IgD-negative memory B cell (primary cell): Measurements from ENCODE around the gene NRAP. TPM values are rescaled to one million over a fixed set of nuclear protein-coding genes. Genes with fewer than 3 reads are reported as not detected.

Source experiments
- H3K27ac Mint-ChIP-seq, 3 donors: one replicate each; pipeline ENCODE4 v1.8.0; 2020 to 2022; ENCODE audit warnings: mild to moderate bottlenecking in 3 of 3, mixed read lengths in 3 of 3, moderate library complexity in 1 of 3
- H3K27me3 Mint-ChIP-seq: one replicate; pipeline ENCODE4 v1.8.0; 2021; ENCODE audit warnings: mixed read lengths
- H3K36me3 Mint-ChIP-seq: one replicate; pipeline ENCODE4 v1.8.0; 2020; ENCODE audit warnings: mild to moderate bottlenecking, mixed read lengths
- H3K4me1 Mint-ChIP-seq, 3 donors: one replicate each; pipeline ENCODE4 v1.8.0; 2020 to 2022; ENCODE audit warnings: mixed read lengths in 3 of 3, mild to moderate bottlenecking in 1 of 3
- H3K4me3 Mint-ChIP-seq, 4 donors: one replicate each; pipeline ENCODE4 v1.8.0; 2020 to 2022; ENCODE audit warnings: mild to moderate bottlenecking in 4 of 4, mixed read lengths in 4 of 4, moderate library complexity in 3 of 4
- H3K9me3 Mint-ChIP-seq, 3 donors: one replicate each; pipeline ENCODE4 v1.8.0; 2020 to 2021; ENCODE audit warnings: mixed read lengths in 3 of 3, mild to moderate bottlenecking in 1 of 3
- polyA plus RNA-seq: library from polyadenylated mRNA; unstranded; fragments of 300-500 nt; fragmentation: Illumina TruSeq; gene quantifications from one replicate; pipeline ENCODE4 v1.2.3, GENCODE V29; 2021

NRAP gene
- polyA plus RNA-seq, 1 donor from 2014 or later: not detected

DNA sequence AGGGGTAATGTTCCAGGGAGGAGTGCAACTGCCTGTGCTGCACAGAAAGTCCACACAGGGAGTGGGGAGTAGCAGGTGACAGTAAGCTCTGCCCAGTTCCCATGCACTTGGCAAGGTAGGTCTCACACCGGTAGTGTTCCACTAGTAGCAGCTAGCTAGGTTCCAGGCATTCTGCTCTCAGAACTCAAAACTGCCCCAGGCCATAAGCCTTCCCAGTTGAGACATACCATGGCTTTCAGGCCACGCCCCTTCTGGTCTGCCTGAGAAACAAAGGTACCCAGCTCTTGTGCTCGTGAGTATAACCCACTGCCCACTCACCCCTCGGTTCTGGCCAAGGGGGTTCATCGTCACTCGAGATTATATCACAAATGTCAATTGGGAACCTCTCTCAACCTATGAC lies 28.4 kb upstream of the NRAP start:
- Mint-ChIP-seq H3K27ac (no peak overlapping the region), H3K27me3 (no peaks in the 10 kb centered on the region), H3K9me3 (peaks cover 10 to 29% (median 20%) of the 10 kb centered on the region in 3 donors), H3K36me3 (peaks cover 29% of the 10 kb centered on the region), H3K4me3 (no peak overlapping the region), H3K4me1 (peaks cover 14 to 17% (median 16%) of the 10 kb centered on the region in 3 donors)

DNA sequence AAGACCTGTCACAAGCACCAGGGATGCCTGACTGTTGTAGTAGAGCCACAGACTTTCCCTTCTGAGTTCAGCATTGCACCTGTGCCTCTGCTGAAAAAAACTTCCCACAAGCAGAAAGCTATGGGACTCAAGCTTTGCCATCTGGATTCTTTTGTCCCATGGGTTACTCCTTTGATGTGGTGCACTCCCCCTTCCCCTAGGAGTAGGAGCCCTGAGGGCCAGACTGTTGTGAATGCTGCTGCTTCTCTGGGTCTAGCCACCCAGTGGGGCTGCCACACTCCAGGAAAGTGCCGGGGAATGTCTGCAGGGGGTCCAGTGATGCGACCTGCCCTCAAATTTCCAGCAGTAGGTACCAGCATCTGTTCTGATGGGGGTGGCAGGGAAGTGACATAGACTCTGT lies 27.5 kb upstream of the NRAP start:
- no peak overlapping the region for H3K4me3 Mint-ChIP-seq
- peaks cover 14 to 17% (median 16%) of the 10 kb centered on the region in 3 donors for H3K4me1 Mint-ChIP-seq
- peaks cover 31% of the 10 kb centered on the region for H3K36me3 Mint-ChIP-seq
- H3K27me3 Mint-ChIP-seq: no peaks in the 10 kb centered on the region
- peaks cover 10 to 29% (median 23%) of the 10 kb centered on the region in 3 donors for H3K9me3 Mint-ChIP-seq
- no peak overlapping the region for H3K27ac Mint-ChIP-seq

DNA sequence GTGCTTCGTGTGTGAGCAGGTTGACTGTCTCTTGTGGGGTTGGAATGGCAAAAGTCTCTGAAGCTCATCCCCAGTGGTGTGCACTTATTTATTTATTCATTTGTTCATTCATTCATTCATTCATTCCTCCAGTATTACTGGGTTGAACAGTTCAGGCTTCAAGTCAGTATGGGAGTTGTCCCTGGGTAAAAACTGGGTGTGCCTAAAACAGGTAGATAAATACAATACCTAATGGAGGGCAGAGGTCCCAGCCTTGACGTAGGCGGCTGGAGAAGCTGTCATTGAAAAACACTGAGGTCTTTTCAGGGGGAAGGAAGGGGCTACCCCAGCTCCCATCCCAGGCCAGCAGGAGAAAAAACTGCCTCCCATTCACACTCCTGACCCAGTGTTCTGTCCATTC lies 26.9 kb upstream of the NRAP start:
- H3K4me3 Mint-ChIP-seq: no peak overlapping the region
- no peak overlapping the region for H3K27ac Mint-ChIP-seq
- peaks cover 10 to 31% (median 23%) of the 10 kb centered on the region in 3 donors for H3K9me3 Mint-ChIP-seq
- H3K4me1 Mint-ChIP-seq: peaks cover 14 to 17% (median 16%) of the 10 kb centered on the region in 3 donors
- no peaks in the 10 kb centered on the region for H3K27me3 Mint-ChIP-seq
- H3K36me3 Mint-ChIP-seq: peaks cover 32% of the 10 kb centered on the region

DNA sequence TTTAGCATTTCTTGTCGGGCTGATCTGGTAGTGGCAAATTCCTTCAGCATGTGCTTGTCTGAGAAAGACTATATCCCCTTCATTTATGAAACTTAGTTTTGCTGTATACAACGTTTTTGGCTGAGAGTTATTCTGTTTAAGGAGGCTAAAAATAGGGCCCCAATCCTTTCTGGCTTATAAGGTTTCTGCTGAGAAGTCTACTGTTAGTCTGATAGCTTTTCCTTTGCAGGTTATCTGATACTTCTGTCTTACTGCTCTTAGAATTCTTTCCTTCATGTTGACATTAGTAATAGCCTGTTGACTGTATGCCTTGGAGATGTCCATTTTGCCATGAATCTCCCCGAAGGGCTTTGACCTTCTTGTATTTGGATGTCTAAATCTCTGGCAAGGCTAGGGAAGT lies 25.7 kb upstream of the NRAP start:
- Mint-ChIP-seq H3K4me3 (peak overlapping the region in 1 of 4 donors; percentile 32), H3K27me3 (no peaks in the 10 kb centered on the region), H3K27ac (peak overlapping the region in 1 of 3 donors; percentile 55), H3K9me3 (peaks cover 10 to 39% (median 23%) of the 10 kb centered on the region in 3 donors), H3K4me1 (peaks cover 18 to 22% (median 20%) of the 10 kb centered on the region in 3 donors), H3K36me3 (peaks cover 39% of the 10 kb centered on the region)

DNA sequence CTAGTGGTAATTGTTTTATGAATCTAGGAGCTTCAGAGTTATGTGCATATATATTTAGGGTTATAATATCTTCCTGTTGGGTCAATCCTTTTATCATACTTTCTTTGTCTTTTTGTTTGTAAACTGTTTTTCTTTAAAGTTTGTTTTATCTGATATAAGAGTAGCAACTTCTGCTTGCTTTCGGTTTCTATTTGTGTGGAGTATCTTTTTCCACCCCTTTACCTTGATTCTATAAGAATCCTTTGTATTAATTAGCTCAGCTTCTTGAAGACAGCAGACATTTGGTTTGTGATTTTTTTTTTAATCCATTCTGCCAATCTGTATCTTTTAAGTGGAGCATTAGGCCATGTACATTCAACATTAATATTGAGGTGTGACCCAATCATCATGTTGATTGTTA lies 25.2 kb upstream of the NRAP start:
- Mint-ChIP-seq H3K27ac (peak overlapping the region in 1 of 3 donors; percentile 55), H3K36me3 (peaks cover 37% of the 10 kb centered on the region), H3K27me3 (no peaks in the 10 kb centered on the region), H3K4me1 (peaks cover 18 to 26% (median 20%) of the 10 kb centered on the region in 3 donors), H3K9me3 (peaks cover 10 to 41% (median 23%) of the 10 kb centered on the region in 3 donors), H3K4me3 (no peak overlapping the region)

DNA sequence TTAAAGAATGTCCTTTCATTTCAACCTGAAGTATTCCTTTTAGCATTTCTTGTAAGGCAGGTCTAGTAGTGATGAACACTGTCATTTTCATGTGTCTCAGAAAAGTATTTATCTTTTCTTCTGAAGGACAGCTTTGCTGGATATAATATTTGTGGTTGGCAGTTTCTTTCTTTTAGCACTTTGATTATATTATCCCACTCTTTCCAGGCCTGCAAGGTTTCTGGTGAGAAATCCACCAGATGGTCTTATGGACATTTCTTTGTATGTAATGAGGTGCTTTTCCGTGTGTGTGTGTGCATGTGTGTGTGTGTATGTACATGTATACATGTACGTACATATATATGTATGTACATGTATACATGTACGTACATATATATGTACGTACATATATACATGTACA lies 23.2 kb upstream of the NRAP start:
- H3K4me1 Mint-ChIP-seq: peaks cover 26 to 38% (median 33%) of the 10 kb centered on the region in 3 donors
- H3K27me3 Mint-ChIP-seq: no peaks in the 10 kb centered on the region
- H3K36me3 Mint-ChIP-seq: peaks cover 35% of the 10 kb centered on the region
- peaks cover 2 to 36% (median 14%) of the 10 kb centered on the region in 3 donors for H3K9me3 Mint-ChIP-seq
- H3K27ac Mint-ChIP-seq: no peak overlapping the region
- H3K4me3 Mint-ChIP-seq: no peak overlapping the region

DNA sequence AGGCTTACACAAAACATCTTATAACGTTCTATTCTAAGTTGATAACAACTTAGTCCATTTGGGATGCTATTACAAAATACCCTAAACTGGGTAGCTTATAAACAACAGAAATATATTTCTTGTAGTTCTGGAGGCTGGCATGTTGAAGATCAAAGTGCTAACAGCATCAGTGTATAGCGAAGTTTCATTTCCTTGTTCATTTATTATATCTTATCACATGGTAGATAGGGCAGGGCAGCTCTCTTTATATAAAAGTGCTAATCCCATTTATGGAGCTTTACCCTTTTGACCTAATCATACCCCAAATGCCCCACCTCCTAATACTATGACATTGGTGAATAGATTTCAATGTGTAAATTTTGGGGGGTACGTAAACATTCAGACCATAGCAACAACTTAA lies 22.2 kb upstream of the NRAP start:
- H3K9me3 Mint-ChIP-seq: peaks cover 2 to 36% (median 14%) of the 10 kb centered on the region in 3 donors
- peaks cover 33 to 48% (median 42%) of the 10 kb centered on the region in 3 donors for H3K4me1 Mint-ChIP-seq
- no peaks in the 10 kb centered on the region for H3K27me3 Mint-ChIP-seq
- peaks cover 32% of the 10 kb centered on the region for H3K36me3 Mint-ChIP-seq
- H3K4me3 Mint-ChIP-seq: no peak overlapping the region
- H3K27ac Mint-ChIP-seq: no peak overlapping the region

DNA sequence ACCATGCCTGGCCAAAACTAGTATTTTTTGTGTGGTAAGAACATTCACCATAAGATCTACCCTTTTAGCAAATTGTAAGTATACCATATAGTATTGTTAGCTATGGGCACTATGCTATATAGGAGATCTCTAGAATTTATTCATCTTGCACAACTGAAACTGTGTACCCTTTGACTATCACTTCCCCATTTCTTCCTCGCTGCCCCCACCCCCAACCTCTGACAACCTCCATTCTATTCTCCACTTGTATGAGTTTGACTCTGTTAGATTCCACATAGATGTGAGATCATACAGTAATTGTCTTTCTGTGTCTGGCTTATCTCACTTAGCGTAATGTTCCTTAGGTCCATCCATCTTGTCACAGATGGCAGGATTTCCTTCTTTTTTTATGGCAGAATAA lies 19.5 kb upstream of the NRAP start:
- Mint-ChIP-seq H3K36me3 (peaks cover 21% of the 10 kb centered on the region), H3K27ac (peak overlapping the region in 1 of 3 donors; percentile 36), H3K4me3 (peak overlapping the region in 1 of 4 donors; percentile 64), H3K4me1 (peaks cover 34 to 44% (median 43%) of the 10 kb centered on the region in 3 donors), H3K9me3 (peaks cover 0 to 20% (median 11%) of the 10 kb centered on the region in 3 donors), H3K27me3 (no peaks in the 10 kb centered on the region)

DNA sequence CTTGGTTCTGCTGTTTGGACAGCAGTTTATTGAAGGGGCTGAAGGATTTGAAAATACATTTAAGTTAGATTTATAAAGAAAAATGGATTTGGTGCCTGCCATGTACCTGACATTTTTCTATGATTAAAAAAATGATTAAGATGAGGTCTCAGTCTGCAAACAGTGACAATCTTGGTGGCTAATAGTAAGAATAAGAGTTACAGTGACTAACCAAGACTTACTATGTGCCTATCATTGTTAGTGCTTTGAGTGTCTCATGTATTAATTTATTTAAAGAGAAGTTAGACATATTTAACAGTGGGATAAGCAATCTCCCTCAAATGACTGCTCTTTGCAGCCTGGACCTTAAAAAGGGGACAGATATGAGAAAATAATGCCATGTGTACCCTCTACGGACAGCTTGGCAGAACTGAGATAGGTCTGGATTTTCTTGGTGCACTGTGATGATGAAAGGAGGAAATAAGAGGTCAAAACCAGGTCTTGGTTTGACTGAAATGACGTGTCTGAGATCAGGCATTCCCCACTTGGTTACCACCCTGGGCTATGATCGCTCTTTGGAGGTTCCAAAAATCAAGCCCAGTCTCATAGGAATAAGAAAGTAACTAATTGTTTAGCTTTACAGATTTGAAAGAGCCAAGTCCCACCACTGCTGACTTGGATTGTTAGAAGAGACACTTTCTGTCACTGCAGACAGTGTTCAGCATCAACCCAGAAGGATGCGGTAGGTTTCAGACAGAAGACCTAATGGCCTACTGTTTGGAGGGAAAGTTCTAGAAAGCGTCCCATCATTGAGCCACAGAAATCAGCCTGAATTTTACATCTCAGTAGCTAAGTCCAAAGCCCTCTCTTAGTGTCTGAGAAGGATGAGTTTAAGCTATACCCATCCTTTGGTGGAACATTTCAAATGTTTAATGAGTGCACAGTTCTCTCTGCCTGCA lies 18.0 kb upstream of the NRAP start:
- Mint-ChIP-seq H3K27ac (peak overlapping the region; percentile 60 to 98 (median 88)), H3K4me1 (peaks cover 33 to 42% (median 42%) of the 10 kb centered on the region in 3 donors), H3K36me3 (peaks cover 15% of the 10 kb centered on the region), H3K9me3 (peaks cover 0 to 18% (median 0%) of the 10 kb centered on the region in 3 donors), H3K27me3 (no peaks in the 10 kb centered on the region), H3K4me3 (peak overlapping the region; percentile 34 to 98 (median 88))

DNA sequence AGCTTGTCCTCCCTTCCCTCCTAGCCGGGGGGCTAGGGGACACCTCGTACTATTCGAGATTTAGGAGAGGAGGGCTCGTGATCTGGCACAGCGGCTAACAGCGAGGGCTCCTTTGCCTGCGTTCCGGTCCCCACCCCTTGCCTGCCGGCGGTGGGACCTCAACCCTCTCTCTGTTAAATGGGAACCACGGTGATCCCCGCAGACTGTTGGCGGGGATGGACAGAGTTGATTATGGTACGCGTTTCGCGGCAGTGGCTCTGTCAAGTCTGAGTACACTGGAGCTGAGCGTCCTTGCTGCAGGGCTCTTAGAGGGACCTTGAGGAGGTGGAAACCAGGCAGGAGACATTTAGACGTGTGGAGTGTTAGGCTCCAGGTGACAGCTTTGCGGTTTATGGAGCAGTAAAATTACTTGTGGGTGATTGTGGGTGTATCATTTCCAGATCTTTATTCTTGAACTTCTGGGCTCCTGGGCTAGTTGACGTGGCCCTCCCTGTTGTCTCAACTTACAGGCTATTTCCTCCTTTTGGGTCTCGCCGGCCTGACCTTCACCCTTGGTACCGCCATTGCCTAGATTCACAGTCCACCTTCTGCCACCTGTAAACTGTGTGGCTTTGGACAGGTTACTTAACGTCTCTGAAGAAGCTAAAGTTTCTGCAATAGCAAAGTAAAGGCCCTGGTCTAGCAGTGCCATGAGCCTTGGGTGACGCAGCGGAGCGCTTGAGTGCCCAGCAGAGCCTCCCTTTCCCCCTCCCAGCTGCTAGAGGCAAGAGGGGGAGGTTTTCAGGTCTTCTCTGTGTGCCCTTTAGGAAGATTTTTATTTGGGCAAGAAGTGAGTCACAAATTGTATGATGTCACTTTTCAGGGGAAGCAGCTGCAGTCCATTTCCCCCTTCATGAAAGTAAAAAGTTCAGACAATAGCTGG lies 16.6 kb upstream of the NRAP start:
- Mint-ChIP-seq H3K9me3 (peaks cover 0 to 12% (median 0%) of the 10 kb centered on the region in 3 donors), H3K4me3 (peak overlapping the region; percentile 90 to 98 (median 94)), H3K4me1 (peaks cover 33 to 42% (median 42%) of the 10 kb centered on the region in 3 donors), H3K27ac (peak overlapping the region; percentile 60 to 98 (median 88)), H3K27me3 (no peaks in the 10 kb centered on the region), H3K36me3 (peaks cover 11% of the 10 kb centered on the region)

DNA sequence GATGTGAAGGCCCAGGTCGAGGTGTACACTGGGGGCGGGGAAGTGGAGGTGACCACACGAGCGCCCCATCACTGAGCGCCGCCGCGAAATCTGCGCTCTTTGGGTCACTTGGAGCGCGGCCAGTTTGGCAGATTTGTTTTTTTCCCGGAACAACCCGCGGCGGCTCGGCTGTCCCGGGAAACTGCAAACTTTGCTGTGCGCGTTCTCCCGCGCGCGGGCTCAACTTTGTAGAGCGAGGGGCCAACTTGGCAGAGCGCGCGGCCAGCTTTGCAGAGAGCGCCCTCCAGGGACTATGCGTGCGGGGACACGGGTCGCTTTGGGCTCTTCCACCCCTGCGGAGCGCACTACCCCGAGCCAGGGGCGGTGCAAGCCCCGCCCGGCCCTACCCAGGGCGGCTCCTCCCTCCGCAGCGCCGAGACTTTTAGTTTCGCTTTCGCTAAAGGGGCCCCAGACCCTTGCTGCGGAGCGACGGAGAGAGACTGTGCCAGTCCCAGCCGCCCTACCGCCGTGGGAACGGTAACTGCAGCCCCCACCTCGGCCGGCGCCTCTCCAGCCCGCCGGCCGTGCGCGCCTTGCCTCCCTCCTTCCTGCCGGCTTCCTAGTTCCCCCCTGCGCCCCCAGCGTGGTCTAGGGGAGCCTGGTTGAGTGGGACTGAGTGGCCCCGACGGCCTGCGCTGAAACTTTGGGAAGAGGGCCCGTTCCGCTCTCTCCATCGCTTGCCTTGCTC lies 15.8 kb upstream of the NRAP start, which contains the start of gene CASP7:
Gene CASP7 (plus strand): TSS at position 450 of the 727 bp plus-strand sequence. CDS start 17,582 bp downstream, outside the sequence.
- Mint-ChIP-seq H3K27me3 (no peaks in the 10 kb centered on the region), H3K27ac (peak within 1 kb of the TSS; percentile 66 to 98 (median 90)), H3K36me3 (peaks cover 8% of the 10 kb centered on the region), H3K4me1 (peaks cover 30 to 38% (median 37%) of the 10 kb centered on the region in 3 donors), H3K9me3 (peaks cover 0 to 8% (median 0%) of the 10 kb centered on the region in 3 donors), H3K4me3 (peak within 1 kb of the TSS; percentile 90 to 98 (median 94))

DNA sequence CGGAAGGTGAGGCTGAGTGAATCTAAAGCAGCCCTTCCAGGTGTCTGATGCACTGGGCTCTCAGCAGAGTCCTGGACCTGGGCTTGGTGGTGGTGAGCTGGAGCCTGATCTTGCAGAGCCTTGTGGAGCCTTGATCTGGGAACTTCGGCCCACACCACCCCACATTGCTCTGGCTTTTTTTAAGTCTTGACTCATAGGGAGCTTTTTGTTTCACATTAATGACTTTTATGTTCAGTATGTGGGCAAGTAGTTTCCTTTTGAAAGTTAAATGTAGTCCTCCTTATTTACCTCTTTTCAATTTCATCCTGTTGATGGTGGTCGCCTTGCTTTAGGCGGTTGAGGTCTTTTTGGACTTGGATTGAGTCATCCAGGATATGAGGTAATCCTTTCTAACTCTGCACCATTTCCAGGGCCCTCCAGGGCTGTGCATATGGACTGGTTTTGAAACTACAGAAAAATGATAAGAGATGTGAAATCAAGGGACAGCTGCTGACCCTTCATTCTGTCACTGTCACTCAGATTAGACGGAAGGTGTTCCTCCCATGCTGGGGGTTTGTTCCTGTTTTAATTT lies 2.9 kb upstream of the NRAP start:
- H3K36me3 Mint-ChIP-seq: peaks cover 1% of the 10 kb centered on the region
- peaks cover 11% of the 10 kb centered on the region for H3K27me3 Mint-ChIP-seq
- H3K27ac Mint-ChIP-seq: no peak overlapping the region
- no peaks in the 10 kb centered on the region for H3K4me1 Mint-ChIP-seq
- peaks cover 0 to 13% (median 1%) of the 10 kb centered on the region in 3 donors for H3K9me3 Mint-ChIP-seq
- no peak overlapping the region for H3K4me3 Mint-ChIP-seq

DNA sequence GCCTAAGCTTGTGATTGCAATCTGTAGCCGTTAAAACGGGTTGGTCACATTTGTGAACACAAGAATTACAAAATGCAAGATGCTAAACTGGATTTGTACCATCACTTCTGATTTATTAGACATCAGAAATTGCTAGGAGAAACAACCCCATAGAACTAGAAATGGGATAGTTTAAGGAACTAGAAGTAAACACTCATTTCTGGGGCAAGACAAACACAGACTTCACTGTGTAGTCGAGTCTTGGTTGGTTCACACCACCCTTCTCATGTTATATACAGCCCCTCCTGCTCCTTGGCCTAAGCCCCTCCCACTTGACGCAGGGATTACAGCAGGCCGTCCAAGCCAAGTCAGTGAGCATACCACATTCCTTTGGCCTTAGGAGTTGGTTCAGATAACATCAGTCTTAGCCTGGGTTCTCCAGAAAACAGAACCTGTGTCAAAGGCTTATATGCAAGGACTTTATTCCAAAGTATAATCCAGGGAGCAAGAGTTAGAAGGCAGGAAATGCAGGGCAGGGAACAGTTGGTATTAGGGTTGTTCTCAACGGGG lies 2.0 kb upstream of the NRAP start:
- H3K27me3 Mint-ChIP-seq: peaks cover 6% of the 10 kb centered on the region
- H3K9me3 Mint-ChIP-seq: peaks cover 0 to 10% (median 0%) of the 10 kb centered on the region in 3 donors
- H3K4me3 Mint-ChIP-seq: no peak overlapping the region
- H3K36me3 Mint-ChIP-seq: peaks cover 1% of the 10 kb centered on the region
- H3K4me1 Mint-ChIP-seq: no peaks in the 10 kb centered on the region
- no peak overlapping the region for H3K27ac Mint-ChIP-seq
